SU-DHL-6 (cell line): ENCODE data around the gene KIAA0319L.

ENCODE experiments used
- H2AFZ ChIP-seq: fragments of 200-600 bp; sonication (generic); 2 replicates; pipeline ENCODE4 v1.6.1; 2014; ENCODE audit warnings: low read depth, mild to moderate bottlenecking, moderate library complexity, mixed read lengths, antibody characterized with exemption, low read length; ENCODE audit not compliant: severe bottlenecking
- H3F3A ChIP-seq: fragments of 200-600 bp; shearing (Covaris generic); 2 replicates; pipeline ENCODE4 v1.6.0; 2016; ENCODE audit warnings: antibody characterized with exemption, mild to moderate bottlenecking; ENCODE audit not compliant: insufficient read depth
- H3K27ac ChIP-seq: fragments of 200-600 bp; sonication (generic); 2 replicates; pipeline ENCODE4 v1.5.1; 2016; ENCODE audit warnings: low read depth, mild to moderate bottlenecking, low read length, moderate library complexity, mixed read lengths
- H3K27me3 ChIP-seq: fragments of 200-600 bp; sonication (generic), shearing (Covaris generic); 2 replicates; pipeline ENCODE4 v1.6.0; 2014; ENCODE audit warnings: mild to moderate bottlenecking, low read length
- H3K36me3 ChIP-seq: fragments of 200-600 bp; sonication (generic); 2 replicates; pipeline ENCODE4 v1.6.1; 2014; ENCODE audit warnings: mild to moderate bottlenecking, low read length, mixed read lengths
- H3K4me2 ChIP-seq: fragments of 300-600, 200-600 bp; shearing (Covaris generic), sonication (generic); 2 replicates; pipeline ENCODE4 v1.6.0; 2014; ENCODE audit warnings: low read length, low read depth, mild to moderate bottlenecking; ENCODE audit not compliant: poor library complexity, severe bottlenecking
- H3K4me3 ChIP-seq: fragments of 200-600 bp; sonication (generic); 2 replicates; pipeline ENCODE4 v1.5.1; 2014; ENCODE audit warnings: antibody characterized with exemption, low read length, mild to moderate bottlenecking, mixed read lengths; ENCODE audit not compliant: insufficient read depth, poor library complexity, severe bottlenecking
- H3K79me2 ChIP-seq: fragments of 200-600 bp; sonication (generic); 2 replicates; pipeline ENCODE4 v1.6.1; 2014; ENCODE audit warnings: mild to moderate bottlenecking, low read length, moderate library complexity; ENCODE audit not compliant: insufficient read depth
- H3K9ac ChIP-seq: fragments of 200-600 bp; sonication (generic); 2 replicates; pipeline ENCODE4 v1.7.0; 2014; ENCODE audit warnings: mild to moderate bottlenecking, low read length
- H3K9me2 ChIP-seq: fragments of 200-600 bp; sonication (generic); replicated peaks from 2 replicates; pipeline ENCODE4 v1.6.1; 2014; ENCODE audit warnings: low read length; ENCODE audit not compliant: insufficient read depth
- H3K9me3 ChIP-seq: fragments of 200-600 bp; sonication (generic); 2 replicates; pipeline ENCODE4 v1.6.1; 2014; ENCODE audit warnings: low read length, mixed read lengths; ENCODE audit not compliant: insufficient read depth
- H4K20me1 ChIP-seq: fragments of 200-600 bp; sonication (generic); 2 replicates; pipeline ENCODE4 v1.6.1; 2014; ENCODE audit warnings: low read depth, mild to moderate bottlenecking, antibody characterized with exemption, low read length, moderate library complexity, mixed read lengths
- EZH2phosphoT487 ChIP-seq: fragments of 200-600 bp; sonication (generic), shearing (Covaris generic); conservative IDR thresholded peaks from 2 replicates; pipeline ENCODE4 v1.6.1; 2018; ENCODE audit warnings: mild to moderate bottlenecking, antibody characterized with exemption, low read length, moderate library complexity, mixed read lengths
- TF ChIP-seq, protein P1 (sequence below): fragments of 200-600 bp; sonication (generic); IDR thresholded peaks from one replicate; pipeline ENCODE4 v1.5.1; 2017; ENCODE audit warnings: antibody characterized with exemption, mild to moderate bottlenecking, low read length, moderate library complexity; ENCODE audit not compliant: insufficient read depth, poor library complexity, severe bottlenecking

Gene KIAA0319L

DNA sequence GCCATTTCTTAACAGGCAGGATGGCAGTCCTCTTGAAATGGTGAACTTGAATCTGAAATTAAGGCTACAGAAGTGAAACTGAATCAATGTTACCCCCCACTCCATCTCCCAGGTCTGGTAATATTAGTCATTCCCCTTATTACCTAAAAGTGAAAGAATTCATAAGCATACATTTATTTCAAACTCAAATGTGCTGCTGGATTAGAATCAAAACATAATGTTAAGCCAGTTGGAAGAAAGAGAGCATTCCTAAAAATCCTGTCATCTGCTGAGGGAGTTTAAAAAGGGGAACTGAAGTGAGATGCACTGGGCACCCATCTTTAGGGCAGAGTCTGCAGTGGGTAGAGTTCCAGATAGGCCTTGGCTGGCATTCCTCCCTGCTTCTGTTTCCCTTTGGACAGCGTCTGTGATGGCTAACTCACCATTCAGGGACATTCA is 17.4 kb downstream of the KIAA0319L start:
- no peak overlapping the region for H3K4me3 ChIP-seq
- H2AFZ ChIP-seq = no peak overlapping the region
- no peaks in the 10 kb centered on the region for H4K20me1 ChIP-seq
- no peaks in the 10 kb centered on the region for H3K9me3 ChIP-seq
- no peak for TF ChIP-seq EZH2phosphoT487
- TF ChIP-seq, protein P1, sequence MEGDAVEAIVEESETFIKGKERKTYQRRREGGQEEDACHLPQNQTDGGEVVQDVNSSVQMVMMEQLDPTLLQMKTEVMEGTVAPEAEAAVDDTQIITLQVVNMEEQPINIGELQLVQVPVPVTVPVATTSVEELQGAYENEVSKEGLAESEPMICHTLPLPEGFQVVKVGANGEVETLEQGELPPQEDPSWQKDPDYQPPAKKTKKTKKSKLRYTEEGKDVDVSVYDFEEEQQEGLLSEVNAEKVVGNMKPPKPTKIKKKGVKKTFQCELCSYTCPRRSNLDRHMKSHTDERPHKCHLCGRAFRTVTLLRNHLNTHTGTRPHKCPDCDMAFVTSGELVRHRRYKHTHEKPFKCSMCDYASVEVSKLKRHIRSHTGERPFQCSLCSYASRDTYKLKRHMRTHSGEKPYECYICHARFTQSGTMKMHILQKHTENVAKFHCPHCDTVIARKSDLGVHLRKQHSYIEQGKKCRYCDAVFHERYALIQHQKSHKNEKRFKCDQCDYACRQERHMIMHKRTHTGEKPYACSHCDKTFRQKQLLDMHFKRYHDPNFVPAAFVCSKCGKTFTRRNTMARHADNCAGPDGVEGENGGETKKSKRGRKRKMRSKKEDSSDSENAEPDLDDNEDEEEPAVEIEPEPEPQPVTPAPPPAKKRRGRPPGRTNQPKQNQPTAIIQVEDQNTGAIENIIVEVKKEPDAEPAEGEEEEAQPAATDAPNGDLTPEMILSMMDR = no peak
- no peaks in the 10 kb centered on the region for H3F3A ChIP-seq
- no peaks in the 10 kb centered on the region for H3K36me3 ChIP-seq
- H3K27me3 ChIP-seq = no peaks in the 10 kb centered on the region
- no peak overlapping the region for H3K27ac ChIP-seq
- H3K79me2 ChIP-seq = peaks cover 31% of the 10 kb centered on the region; the same call in 1 of the 2 replicates
- no peaks in the 10 kb centered on the region for H3K9me2 ChIP-seq
- H3K9ac ChIP-seq = no peak overlapping the region
- no peak overlapping the region for H3K4me2 ChIP-seq

DNA sequence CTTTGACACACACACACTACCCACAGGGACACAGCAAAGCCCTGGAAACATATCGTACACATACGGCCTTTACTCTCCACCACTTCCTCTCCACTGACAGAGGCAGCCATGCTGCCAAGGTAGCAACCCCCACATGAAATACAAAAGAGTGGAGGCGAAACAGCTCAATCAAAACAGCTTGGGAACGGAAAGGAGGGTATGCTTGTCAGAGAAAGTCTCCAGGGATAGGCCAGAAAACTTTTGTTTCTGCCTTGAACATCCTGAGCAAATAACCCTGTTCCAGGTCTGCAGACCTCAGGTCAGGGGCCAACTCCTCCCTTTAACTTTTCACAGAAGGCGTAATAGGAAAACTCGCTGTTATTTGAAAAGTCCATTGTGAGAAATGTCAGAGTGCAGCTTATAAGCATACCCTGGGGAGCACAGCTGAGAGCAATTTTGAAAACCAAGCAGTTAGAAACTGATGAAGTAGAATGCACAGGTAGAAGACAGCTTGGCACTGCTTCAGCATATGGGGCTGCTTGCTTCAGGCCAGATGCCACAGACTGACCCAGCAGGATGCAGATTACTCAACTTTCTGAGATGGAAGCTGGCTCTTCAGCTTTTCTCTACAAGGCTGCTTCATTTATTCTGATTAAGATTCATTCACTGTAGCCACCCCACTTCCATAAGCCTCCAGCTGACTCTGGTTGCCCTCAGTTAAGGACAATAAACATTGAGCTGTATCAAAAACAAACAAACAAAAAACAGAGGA is 18.0 kb downstream of the KIAA0319L start:
- no peak overlapping the region for H2AFZ ChIP-seq
- TF ChIP-seq, protein P1 = no peak
- no peak for TF ChIP-seq EZH2phosphoT487
- no peak overlapping the region for H3K4me3 ChIP-seq
- H3F3A ChIP-seq = no peaks in the 10 kb centered on the region
- no peak overlapping the region for H3K4me2 ChIP-seq
- H3K27me3 ChIP-seq = no peaks in the 10 kb centered on the region
- no peak overlapping the region for H3K27ac ChIP-seq
- no peaks in the 10 kb centered on the region for H3K9me3 ChIP-seq
- no peak overlapping the region for H3K9ac ChIP-seq
- H3K79me2 ChIP-seq = peaks cover 25% of the 10 kb centered on the region; the same call in 1 of the 2 replicates
- H3K9me2 ChIP-seq = no peaks in the 10 kb centered on the region
- no peaks in the 10 kb centered on the region for H3K36me3 ChIP-seq
- no peaks in the 10 kb centered on the region for H4K20me1 ChIP-seq

DNA sequence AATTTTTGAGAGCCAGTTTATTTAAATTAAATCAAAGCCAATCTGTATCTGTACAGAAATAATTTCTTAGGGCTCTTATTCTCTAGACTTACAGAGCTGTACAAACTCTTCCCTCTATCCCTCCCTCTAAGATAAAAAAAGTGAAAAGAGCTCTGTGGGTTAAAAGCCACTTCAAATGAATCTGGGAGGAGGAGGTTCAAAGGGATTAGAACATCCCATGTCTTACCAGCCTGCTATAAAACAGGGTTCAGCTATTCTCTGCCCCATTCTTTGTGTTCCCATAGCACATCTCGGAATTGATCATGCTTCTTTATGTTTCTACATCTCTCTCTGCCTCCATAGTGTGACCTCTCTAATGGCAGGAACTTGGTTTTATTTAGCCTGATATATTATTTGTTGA is 19.4 kb downstream of the KIAA0319L start:
- no peaks in the 10 kb centered on the region for H3F3A ChIP-seq
- H3K79me2 ChIP-seq = peaks cover 17% of the 10 kb centered on the region; the same call in 1 of the 2 replicates
- TF ChIP-seq, protein P1 = no peak
- no peak for TF ChIP-seq EZH2phosphoT487
- no peak overlapping the region for H3K4me3 ChIP-seq
- H3K27ac ChIP-seq = no peak overlapping the region
- no peaks in the 10 kb centered on the region for H3K9me3 ChIP-seq
- no peaks in the 10 kb centered on the region for H3K27me3 ChIP-seq
- H4K20me1 ChIP-seq = no peaks in the 10 kb centered on the region
- no peak overlapping the region for H2AFZ ChIP-seq
- no peaks in the 10 kb centered on the region for H3K36me3 ChIP-seq
- H3K4me2 ChIP-seq = no peak overlapping the region
- H3K9ac ChIP-seq = no peak overlapping the region
- no peaks in the 10 kb centered on the region for H3K9me2 ChIP-seq
